Heart left ventricle (tissue), 16 donors: ENCODE measurements around the gene SYPL1. TPM values are rescaled to one million over a fixed set of nuclear protein-coding genes. Genes with fewer than 3 reads are reported as not detected.

Source experiments
- ATAC-seq, 4 donors: fragments of 200-7000 bp; cut with Tn5 transposase; one replicate each; pipeline ENCODE4 v1.9.1; 2020 to 2022; ENCODE audit warnings: moderate library complexity in 4 of 4, mild to moderate bottlenecking in 3 of 4, moderate number of reproducible peaks in 1 of 4
- DNase-seq, 5 donors: peaks; one replicate each; pipeline ENCODE4 v3.0.0-alpha.2; 2020
- H3K27ac ChIP-seq, 12 donors: fragments of 200-600 bp; sonication (generic) in 4 of 12; one replicate each; pipeline versions ENCODE4 v1.5.0 to v1.8.0; 2016 to 2022; ENCODE audit warnings: mild to moderate bottlenecking in 2 of 12
- H3K27me3 ChIP-seq, 9 donors: fragments of 200-600 bp; sonication (generic) in 2 of 9; one replicate each; pipeline versions ENCODE4 v1.5.1 to v1.8.0; 2016 to 2022; ENCODE audit warnings: mild to moderate bottlenecking in 3 of 9
- H3K36me3 ChIP-seq, 9 donors: fragments of 200-600 bp; sonication (generic) in 2 of 9; one replicate each; pipeline versions ENCODE4 v1.5.0 to v1.8.0; 2018 to 2022; ENCODE audit warnings: mild to moderate bottlenecking in 2 of 9
- H3K4me1 ChIP-seq, 12 donors: fragments of 200-600 bp; sonication (generic) in 4 of 12; one replicate each; pipeline versions ENCODE4 v1.5.0 to v1.8.0; 2016 to 2022; ENCODE audit warnings: mild to moderate bottlenecking in 3 of 12
- H3K4me3 ChIP-seq, 12 donors: fragments of 200-600 bp; sonication (generic) in 4 of 12; one replicate each; pipeline versions ENCODE4 v1.5.0 to v1.8.0; 2017 to 2022; ENCODE audit warnings: mild to moderate bottlenecking in 9 of 12, moderate library complexity in 4 of 12
- H3K9me3 ChIP-seq, 12 donors: fragments of 200-600 bp; sonication (generic) in 4 of 12; one replicate each; pipeline versions ENCODE4 v1.5.0 to v1.8.0; 2016 to 2022; ENCODE audit warnings: mild to moderate bottlenecking in 1 of 12
- CTCF ChIP-seq, 12 donors: fragments of 200-600 bp; sonication (generic) in 4 of 12; IDR thresholded peaks; one replicate each; pipeline versions ENCODE4 v1.5.0 to v1.8.0; 2018 to 2022; ENCODE audit warnings: antibody characterized with exemption in 12 of 12, mild to moderate bottlenecking in 5 of 12
- POLR2A ChIP-seq, 2 donors: fragments of 450-650 bp; IDR thresholded peaks; one replicate each; pipeline ENCODE4 v1.6.1; 2017; ENCODE audit warnings: antibody characterized with exemption in 2 of 2, mild to moderate bottlenecking in 2 of 2, moderate library complexity in 2 of 2
- WGBS, 4 donors: extraction: QIAGEN DNeasy Blood & Tissue Kit in 2 of 4; methylation state at CpG; one replicate each; pipeline versions ENCODE4 v1.1.5 to v1.1.7; 2013 to 2018; 5-methylcytosine and 5-hydroxymethylcytosine counted together
- intact Hi-C, 10 donors: fragments of 100-400 bp; cut with DNase I; formaldehyde crosslinking; loops; one replicate each; pipeline versions ENCODE4 v1.11.1 to v1.14.2; 2022
- polyA plus RNA-seq, 2 donors: library from polyadenylated mRNA; stranded (reverse); fragments of 200-250 nt; gene quantifications; one replicate each; pipeline ENCODE4 v1.2.3, GENCODE V29; 2013
- total RNA-seq, 9 donors: library from RNA; depleted of rRNA in 2 of 9; stranded (reverse); fragments of >200 nt in 2 of 9; fragmentation: NEBNext Ultra II Directional in 3 of 9; extraction: Animal tissue kit (Norgen Biotek cat#: 25700) in 3 of 9; gene quantifications; one replicate each; pipeline versions ENCODE4 v1.1.0 to v1.2.4, GENCODE V29; 2016 to 2023
- donor health status: ischemic (EF 13 %, LVEDD 7.1; RV severe dilation, severe dysfunction).
- donor health status: healthy with polysubstance abuse.
- donor health status: DM: no; HTN: yes; CAD: no.
- donor health status: DM: no; HTN: no; CAD: no.
- donor health status: ischemic (EF 25% LVEDD 6.9; RV normal size, moderate dysfunction).
- donor health status: ischemic (EF 25% LVEDD 5.7; RV mildly dilated, moderate dysfunction).
- donor health status: healthy.
- donor health status: DM: yes; HTN: yes; CAD: no.
- donor health status: ischemic (EF 35%, LVEDD 5.7; RV mildly dilated, moderate dysfunction).
- donor health status: nonischemic (EF 11% LVEDD 7.7; RV severe dilation, severe dysfunction).
- donor health status: DM: yes; HTN: yes; CAD: no.
- donor health status: PGD.
- donor health status: ischemic (EF 29% LVEDD 5.4; RV normal size, mild dysfunction).
- donor health status: nonischemic (EF 23%, LVEDD 6.1; RV moderate dilation, normal function).

The SYPL1 gene
- total and polyA plus RNA-seq, 11 donors, result 70.6 to 99.8 (median 78.5) TPM

GRCh38 chr7:106126170-106126938, 14.2 kb upstream of the SYPL1 start:
- ATAC-seq, result no peak
- Histone ChIP-seq H3K27me3 (no peaks in the 10 kb centered on the region), H3K27ac (peak overlapping the region in 1 of 12 donors; percentile 37), H3K36me3 (no peaks in the 10 kb centered on the region), H3K4me1 (peaks cover 0 to 36% (median 9%) of the 10 kb centered on the region in 12 donors), H3K9me3 (no peaks in the 10 kb centered on the region), H3K4me3 (no peak overlapping the region)
- 36 to 45% (median 39%) methylated on average over 7 of the region's 7 CpGs for WGBS, 4 donors
- TF ChIP-seq POLR2A (IDR thresholded peaks at IDR 0.05) (no peak), CTCF (IDR thresholded peaks at IDR 0.05) (no peak)
- DNase-seq, result peak in 1 of 5 donors; percentile 25
- intact Hi-C loops, result no loop called here

- DNase-seq, result peak in 1 of 5 donors; percentile 33
Measured at GRCh38 chr7:106125417-106125816, 13.3 kb upstream of the SYPL1 start.

GRCh38 chr7:106124186-106124585, 12.1 kb upstream of the SYPL1 start:
- Histone ChIP-seq H3K4me3 (no peak overlapping the region), H3K4me1 (peaks cover 0 to 49% (median 9%) of the 10 kb centered on the region in 12 donors), H3K27ac (peak overlapping the region in 1 of 12 donors; percentile 28), H3K9me3 (no peaks in the 10 kb centered on the region), H3K27me3 (no peaks in the 10 kb centered on the region), H3K36me3 (no peaks in the 10 kb centered on the region)
- TF ChIP-seq POLR2A (IDR thresholded peaks at IDR 0.05) (no peak), CTCF (IDR thresholded peaks at IDR 0.05) (no peak)
- intact Hi-C loops, result no loop called here
- 65 to 80% (median 74%) methylated on average over 1 of the region's 1 CpG for WGBS, 4 donors
- DNase-seq, result no peak
- ATAC-seq, result no peak

More at GRCh38 chr7:106125417-106125816, 13.3 kb upstream of the SYPL1 start:
- TF ChIP-seq POLR2A (IDR thresholded peaks at IDR 0.05) (no peak), CTCF (IDR thresholded peaks at IDR 0.05) (no peak)
- intact Hi-C loops, result no loop called here
- H3K27ac ChIP-seq, result peak overlapping the region in 3 of 12 donors; percentile 13 to 37 (median 22)
- no peaks in the 10 kb centered on the region for H3K36me3 ChIP-seq
- H3K4me3 ChIP-seq, result no peak overlapping the region
- no peaks in the 10 kb centered on the region for H3K9me3 ChIP-seq
- peaks cover 0 to 43% (median 9%) of the 10 kb centered on the region in 12 donors for H3K4me1 ChIP-seq
- ATAC-seq, result peak in 2 of 4 donors; percentile 32 to 48
- WGBS, 4 donors, result 48 to 65% (median 57%) methylated on average over 4 of the region's 4 CpGs
- no peaks in the 10 kb centered on the region for H3K27me3 ChIP-seq

- Histone ChIP-seq H3K36me3 (no peaks in the 10 kb centered on the region), H3K4me1 (peaks cover 0 to 52% (median 9%) of the 10 kb centered on the region in 12 donors), H3K4me3 (no peak overlapping the region), H3K27ac (no peak overlapping the region), H3K9me3 (no peaks in the 10 kb centered on the region), H3K27me3 (no peaks in the 10 kb centered on the region)
- WGBS, 4 donors, result 70 to 86% (median 83%) methylated on average over 1 of the region's 1 CpG
- intact Hi-C loops, result no loop called here
- TF ChIP-seq POLR2A (IDR thresholded peaks at IDR 0.05), result no peak
- no peak for TF ChIP-seq CTCF (IDR thresholded peaks at IDR 0.05)
- ATAC-seq, result no peak
- no peak for DNase-seq
Measured at GRCh38 chr7:106122713-106123112, 10.6 kb upstream of the SYPL1 start.
